HG02943 (cell line): ENCODE results near the gene SPAG9.
"Not testable (repeated sequence)": the region's sequence is repeated elsewhere in the genome, so short reads cannot be mapped to it uniquely, and the experiment has no call there.

ENCODE experiments used
- ATAC-seq: cut with Tn5 transposase; IDR thresholded peaks from one replicate; pipeline ENCODE4 v1.9.1; 2021; ENCODE audit warnings: mild to moderate bottlenecking, low read depth, moderate library complexity; ENCODE audit not compliant: unreplicated experiment

The SPAG9 gene

GRCh38 chr17:50944054-50944901 is 176.4 kb downstream of the SPAG9 start:
- no peak for ATAC-seq

GRCh38 chr17:50943575-50943933 is 177.1 kb downstream of the SPAG9 start:
- ATAC-seq = no peak

GRCh38 chr17:50941676-50942048 is 179.0 kb downstream of the SPAG9 start:
- ATAC-seq = not testable (repeated sequence)

GRCh38 chr17:50939795-50940684 is 180.6 kb downstream of the SPAG9 start:
- ATAC-seq = no peak

GRCh38 chr17:50939542-50939794 is 181.2 kb downstream of the SPAG9 start:
- no peak for ATAC-seq

DNA sequence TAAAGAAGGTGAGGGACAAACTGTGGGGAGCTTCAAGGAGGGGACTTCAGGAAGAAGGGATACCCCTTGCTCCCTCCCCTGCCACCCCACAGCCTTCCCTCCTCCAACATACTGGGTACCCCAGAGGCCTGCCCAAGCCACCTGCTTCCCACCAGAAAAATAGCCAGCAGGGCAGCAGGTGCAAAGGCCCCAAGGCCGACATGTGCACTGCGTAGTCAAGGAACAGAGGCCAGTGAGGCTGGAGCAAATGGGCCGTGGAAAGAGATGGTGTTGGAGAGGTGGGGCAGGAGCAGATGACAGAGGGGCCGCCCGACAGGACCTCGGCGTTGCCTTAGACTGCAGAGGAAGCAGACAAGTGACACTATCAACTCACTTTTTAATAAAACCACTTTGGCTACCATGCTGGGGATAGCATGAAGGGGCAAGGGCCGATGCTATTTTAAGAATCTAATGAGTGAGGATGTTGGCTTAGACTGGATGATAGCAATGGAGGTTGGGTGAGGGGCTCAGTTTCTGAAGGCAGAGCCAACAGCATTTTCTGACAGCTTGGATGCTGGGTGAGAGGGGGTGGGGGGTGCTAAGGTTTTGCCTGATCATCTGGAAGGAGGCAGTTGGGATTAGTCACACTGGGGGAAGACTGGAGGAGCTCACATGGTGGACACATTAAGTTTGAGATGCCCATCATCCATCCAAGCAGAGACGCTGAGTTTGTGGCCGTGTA is 181.7 kb downstream of the SPAG9 start:
- ATAC-seq = no peak

- ATAC-seq = no peak
These were observed 184.7 kb downstream of the SPAG9 start for GRCh38 chr17:50935996-50936266.

GRCh38 chr17:50935221-50935995 is 185.3 kb downstream of the SPAG9 start:
- no peak for ATAC-seq

- no peak for ATAC-seq
These were observed 185.9 kb downstream of the SPAG9 start for GRCh38 chr17:50934672-50935220.

- no peak for ATAC-seq
These were observed 186.5 kb downstream of the SPAG9 start for GRCh38 chr17:50934161-50934560.

- no peak for ATAC-seq
These were observed 189.3 kb downstream of the SPAG9 start for GRCh38 chr17:50931144-50931908.

- no peak for ATAC-seq
These were observed 192.0 kb downstream of the SPAG9 start for GRCh38 chr17:50928646-50929045.

DNA sequence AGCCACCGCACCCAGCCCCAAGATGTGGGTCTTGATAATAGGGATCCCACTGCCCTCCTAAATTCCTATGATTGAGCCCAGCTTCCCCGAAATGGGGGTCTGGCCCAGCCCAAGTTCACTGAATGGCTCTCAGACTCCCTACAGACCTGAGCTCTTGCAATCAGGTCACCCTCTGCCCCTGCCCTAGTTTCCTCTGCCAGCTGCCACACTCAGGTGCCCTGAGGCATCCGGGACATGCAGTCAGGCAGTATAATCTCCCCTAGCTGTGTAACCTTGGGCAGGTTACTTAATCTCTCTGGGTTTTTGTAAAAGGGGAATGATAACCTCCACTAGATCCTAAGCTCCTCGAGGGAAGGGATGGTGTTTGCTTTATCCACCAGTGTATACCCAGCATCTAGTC is 193.4 kb downstream of the SPAG9 start:
- no peak for ATAC-seq

GRCh38 chr17:50926523-50926922 is 194.1 kb downstream of the SPAG9 start:
- ATAC-seq = no peak

DNA sequence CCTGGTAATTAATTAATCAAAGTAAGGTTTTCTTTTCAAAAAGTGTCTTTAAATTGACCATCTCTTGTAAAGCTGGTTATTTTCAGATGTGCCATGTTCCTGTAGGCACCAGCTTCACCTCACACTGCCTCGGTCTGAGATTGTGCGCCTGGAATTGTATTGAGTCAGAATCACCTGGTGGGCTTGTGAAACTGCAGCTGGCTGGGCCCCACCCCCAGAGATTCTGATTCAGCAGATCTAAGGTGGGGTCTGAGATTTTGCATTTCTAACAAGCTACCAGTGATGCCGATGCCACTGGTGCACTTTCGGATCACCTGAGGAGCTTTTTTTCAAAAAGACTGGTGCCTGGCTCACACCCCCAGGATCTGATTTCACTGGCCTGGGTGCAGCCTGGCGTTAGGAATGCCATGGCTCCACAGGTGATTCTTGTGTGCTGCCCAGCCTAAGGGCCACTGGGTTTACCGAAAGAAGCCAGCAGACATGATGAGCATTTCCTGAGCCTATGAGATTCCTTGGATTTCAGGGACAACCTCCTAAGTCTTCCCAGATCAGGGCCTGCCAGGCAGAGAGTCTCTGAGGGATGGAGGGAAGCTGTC is 195.3 kb downstream of the SPAG9 start:
- no peak for ATAC-seq

GRCh38 chr17:50924800-50925199 is 195.9 kb downstream of the SPAG9 start:
- no peak for ATAC-seq

DNA sequence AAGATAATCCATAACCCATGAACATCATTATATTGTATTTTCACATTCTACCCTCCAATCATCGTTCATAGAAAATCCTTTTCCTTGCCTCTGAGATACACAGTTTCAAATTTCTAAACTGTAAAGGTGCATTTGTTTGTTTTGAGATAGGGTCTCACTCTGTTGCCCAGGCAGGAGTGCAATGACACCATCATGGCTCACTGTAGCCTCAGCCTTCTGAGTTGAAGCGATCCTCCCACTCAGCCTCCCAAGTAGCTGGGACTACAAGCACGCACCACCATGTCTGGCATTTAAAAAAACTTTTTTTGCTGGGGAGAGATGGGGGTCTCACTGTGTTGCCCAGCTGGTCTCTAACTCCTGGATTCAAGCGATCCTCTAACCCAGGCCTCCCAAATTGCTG is 196.4 kb downstream of the SPAG9 start:
- ATAC-seq = no peak

GRCh38 chr17:50923611-50924010 is 197.1 kb downstream of the SPAG9 start:
- ATAC-seq = no peak

- ATAC-seq = no peak
These were observed 197.8 kb downstream of the SPAG9 start for GRCh38 chr17:50922721-50923405.
